Measurements from ENCODE around the gene CFAP61.

DNA sequence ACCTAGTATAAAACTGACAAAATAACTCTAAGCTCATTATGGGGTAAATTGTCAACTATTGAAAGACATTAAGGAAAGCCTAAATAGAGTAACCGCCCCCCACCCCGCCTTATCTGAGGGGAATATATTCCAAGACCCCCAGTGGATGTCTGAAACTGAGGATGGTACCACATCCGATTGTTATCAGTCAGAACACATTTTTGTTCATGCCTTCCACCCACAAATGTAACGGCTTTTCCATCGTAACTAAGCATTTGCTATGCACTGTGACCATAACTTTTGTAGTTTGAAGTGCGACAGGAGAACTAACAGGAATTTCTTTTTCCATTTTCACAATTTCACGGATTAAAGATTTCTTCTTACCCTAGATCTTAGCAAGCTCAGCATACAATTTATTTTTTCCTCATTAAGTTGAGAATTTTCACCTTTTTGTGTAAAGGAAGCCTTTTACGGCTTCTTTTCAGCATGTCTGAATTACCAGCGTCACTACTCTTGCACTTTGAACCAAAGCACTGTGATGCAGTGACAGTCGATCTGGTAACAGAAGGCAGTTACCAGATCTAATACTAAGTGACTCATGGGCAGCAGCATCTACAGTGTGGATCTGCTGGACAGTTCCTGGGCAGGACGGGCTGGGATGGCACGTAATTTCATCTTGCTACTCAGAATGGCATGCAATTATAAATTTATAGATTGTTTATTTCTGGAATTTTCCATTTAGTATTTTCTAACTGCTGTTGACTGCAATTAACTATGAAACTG is 11.8 kb downstream of the CFAP61 start:
- TF ChIP-seq POLR2A (IDR thresholded peaks at IDR 0.05) (no peak), POLR2AphosphoS5 (IDR thresholded peaks at IDR 0.05) (no peak)
- TF ChIP-seq, protein P1, sequence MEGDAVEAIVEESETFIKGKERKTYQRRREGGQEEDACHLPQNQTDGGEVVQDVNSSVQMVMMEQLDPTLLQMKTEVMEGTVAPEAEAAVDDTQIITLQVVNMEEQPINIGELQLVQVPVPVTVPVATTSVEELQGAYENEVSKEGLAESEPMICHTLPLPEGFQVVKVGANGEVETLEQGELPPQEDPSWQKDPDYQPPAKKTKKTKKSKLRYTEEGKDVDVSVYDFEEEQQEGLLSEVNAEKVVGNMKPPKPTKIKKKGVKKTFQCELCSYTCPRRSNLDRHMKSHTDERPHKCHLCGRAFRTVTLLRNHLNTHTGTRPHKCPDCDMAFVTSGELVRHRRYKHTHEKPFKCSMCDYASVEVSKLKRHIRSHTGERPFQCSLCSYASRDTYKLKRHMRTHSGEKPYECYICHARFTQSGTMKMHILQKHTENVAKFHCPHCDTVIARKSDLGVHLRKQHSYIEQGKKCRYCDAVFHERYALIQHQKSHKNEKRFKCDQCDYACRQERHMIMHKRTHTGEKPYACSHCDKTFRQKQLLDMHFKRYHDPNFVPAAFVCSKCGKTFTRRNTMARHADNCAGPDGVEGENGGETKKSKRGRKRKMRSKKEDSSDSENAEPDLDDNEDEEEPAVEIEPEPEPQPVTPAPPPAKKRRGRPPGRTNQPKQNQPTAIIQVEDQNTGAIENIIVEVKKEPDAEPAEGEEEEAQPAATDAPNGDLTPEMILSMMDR (IDR thresholded peaks at IDR 0.05): no peak

Data from suprapubic skin (tissue), 4 donors.